ENCODE results near the gene FAM222B.
A peak's percentile ranks its signal among the peaks of the same experiment; 100 is the strongest.
"Not testable (repeated sequence)": the region's sequence is repeated elsewhere in the genome, so short reads cannot be mapped to it uniquely, and the experiment has no call there.

FAM222B gene

DNA sequence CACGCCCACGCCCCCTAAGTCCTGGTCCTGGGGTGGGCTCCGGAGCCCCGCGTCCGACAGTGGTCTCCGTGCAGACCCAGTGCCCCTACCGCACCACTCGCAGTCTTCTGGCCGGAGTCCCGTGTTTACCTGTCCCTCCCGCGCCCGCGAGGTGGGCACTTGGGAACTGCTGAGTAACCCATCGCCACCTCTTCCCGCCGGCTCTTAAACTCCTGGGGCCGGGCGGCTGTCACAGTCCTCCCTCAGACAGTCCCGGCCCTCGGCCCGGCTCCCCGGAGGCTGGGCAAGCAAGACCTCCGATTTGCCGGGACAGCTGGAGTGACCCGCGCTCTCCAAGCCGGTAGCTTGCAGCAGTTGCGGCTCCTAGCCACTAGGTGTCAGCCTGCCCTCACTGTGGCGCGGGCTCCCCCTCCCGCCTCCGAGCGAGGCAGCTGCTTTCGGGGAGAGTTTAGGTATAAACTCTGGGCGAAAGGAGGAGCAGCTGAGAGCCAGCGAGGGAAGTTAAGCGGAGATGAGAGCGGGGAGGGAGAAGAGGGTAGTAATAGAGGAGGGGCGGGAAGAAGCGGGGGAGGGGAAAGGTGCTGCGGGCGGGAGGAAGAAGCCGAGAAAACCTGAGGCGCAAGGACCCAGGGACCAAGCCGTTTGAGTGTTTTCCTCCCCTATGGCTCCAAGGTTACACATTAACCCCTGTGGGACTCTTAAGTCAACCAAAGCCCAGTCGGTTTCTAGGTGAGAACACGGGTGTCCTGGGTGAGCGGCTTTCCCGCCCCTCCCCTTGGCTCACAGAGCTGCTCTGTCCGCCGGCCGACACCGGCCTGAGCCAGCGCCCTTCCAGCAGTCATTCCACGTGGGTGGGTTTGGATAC, 115.7 kb downstream of the FAM222B start:
- DNase-seq (ENCODE audit: low read depth), result peak; percentile 85

DNA sequence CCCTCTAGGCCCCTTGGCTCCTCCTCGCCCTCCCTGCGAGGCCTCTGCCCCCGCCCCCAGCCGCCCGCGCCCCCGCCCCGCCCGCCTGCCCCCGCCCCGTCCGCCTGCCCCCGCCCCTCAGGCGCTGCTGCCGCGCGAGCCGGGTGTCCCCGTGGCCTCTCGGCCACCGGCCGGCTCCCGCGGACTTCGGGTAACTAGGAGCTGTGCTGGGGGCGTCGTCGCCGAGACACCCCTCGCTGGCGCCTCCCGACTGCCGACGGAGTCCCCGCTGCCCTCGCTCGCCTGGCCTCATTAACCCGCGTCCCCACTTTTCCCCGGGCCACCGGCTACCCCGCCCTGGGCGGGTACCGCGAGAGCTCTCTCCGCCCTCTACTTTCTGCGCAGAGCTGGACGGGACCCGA, 116.4 kb downstream of the FAM222B start, which contains the start of gene TLCD1:
TLCD1 (minus strand) TSS at position 8 of the 401 bp plus-strand sequence. CDS start 136 bp downstream, outside the sequence.
- DNase-seq (ENCODE audit: low read depth), result peak; percentile 52

DNA sequence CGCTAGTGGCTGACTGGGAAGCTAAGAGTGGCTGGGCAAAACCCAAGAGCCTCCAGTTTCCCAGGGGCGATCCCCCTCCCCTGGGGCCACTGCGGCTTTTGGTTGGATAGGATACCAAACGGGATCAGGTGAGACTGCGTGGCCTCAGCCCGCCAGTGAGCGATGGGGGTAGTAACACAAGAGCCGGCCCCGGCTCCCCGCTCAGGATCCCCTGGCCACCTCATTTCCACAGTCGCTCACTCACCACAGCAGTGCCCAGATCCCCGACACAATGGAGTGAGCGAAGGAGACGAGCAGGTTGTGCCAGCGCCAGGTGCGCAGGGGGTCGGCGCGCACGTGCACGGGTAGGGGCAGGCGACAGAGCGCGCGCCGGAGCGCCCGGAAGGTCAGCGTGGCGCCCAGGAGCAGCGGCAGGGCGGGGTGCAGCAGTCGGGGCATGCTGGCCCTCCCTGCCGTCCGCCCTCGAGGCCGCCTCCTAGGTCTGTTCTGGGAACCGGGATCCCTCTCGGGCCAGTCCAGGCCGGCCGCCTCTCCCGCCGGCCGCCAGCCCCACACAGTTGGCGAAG, 116.8 kb downstream of the FAM222B start:
- no peak for DNase-seq (ENCODE audit: low read depth)

DNA sequence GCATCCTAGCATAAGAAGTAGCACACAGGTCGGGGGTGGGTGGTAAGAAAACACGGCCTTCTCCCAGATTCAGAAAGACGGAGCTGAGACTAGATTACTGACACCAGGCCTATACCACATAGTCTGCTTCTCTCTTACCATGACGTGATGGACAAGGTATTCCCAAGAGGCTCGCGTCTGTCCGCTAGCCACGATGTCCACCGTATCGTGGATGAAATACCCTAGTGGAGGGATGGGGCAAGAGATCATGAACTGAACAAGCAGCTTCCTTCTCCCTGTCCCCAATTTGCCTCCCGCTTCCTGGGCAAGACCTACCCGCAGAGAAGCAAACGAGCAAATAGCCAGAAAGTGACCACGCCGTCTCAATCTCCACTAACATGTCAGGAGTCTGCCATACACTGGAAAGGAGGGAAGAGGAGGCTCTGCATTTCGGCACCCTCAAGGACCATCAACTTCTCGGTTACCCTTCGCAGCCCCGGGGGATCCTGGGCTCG, 117.4 kb downstream of the FAM222B start:
- no peak for DNase-seq (ENCODE audit: low read depth)

DNA sequence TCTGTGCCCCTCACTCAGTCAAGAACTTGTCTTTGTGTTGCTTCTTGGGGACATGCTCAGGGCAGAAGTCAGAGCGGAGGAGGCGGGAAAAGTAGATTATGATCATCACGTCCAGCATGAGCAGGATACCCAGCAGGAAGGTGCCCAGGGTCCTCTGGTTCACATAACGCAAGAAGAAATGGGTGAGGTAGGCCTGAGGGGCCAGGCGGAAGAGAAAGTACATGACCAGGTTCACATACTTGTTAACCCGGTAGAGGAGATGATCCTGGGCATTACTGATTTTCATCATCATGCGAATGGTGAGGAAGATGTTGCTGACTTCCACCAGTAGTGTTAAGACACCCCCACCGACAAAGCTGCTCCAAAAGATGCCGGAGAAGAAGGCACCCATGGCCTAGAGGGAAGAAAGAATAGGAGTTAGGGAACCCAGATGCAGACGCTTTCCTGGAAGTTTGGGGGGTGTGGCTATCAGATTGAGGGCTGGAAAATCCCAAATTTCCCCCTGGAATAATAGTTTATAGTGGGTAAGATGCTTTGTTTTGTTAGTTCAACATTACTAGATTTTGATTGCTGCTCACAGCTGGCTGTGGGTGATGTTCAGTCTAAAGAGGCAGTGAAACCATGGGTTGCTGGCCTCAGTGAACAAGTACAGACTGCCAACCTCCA, 118.0 kb downstream of the FAM222B start:
- DNase-seq (ENCODE audit: low read depth), result no peak

DNA sequence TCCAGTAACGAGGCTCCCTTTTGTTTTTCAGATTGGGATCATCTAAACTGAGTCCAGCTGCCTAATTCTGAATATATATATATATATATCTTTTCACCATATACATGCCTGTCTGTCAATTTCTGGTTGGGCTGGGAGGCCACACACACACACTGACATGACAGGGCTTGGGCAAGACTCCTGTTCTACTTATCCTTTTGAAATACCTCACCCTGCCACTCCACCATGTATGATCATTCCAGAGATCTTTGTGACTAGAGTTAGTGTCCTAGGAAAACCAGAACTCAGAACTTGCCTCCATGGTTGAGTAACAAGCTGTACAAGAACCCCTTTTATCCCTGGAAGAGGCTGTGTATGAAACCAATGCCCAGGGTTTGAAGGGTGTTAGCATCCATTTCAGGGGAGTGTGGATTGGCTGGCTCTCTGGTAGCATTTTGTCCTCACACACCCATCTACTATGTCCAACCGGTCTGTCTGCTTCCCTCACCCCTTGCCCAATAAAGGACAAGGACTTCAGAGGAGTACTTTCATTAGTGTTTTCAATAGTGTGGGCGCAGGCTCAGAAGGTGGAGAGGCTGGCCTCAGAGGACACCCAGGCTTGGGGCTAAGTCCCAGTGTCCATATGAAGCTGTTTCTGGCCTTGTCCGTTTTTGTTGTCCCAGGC, 118.6 kb downstream of the FAM222B start:
- DNase-seq (ENCODE audit: low read depth), result not testable (repeated sequence)

DNA sequence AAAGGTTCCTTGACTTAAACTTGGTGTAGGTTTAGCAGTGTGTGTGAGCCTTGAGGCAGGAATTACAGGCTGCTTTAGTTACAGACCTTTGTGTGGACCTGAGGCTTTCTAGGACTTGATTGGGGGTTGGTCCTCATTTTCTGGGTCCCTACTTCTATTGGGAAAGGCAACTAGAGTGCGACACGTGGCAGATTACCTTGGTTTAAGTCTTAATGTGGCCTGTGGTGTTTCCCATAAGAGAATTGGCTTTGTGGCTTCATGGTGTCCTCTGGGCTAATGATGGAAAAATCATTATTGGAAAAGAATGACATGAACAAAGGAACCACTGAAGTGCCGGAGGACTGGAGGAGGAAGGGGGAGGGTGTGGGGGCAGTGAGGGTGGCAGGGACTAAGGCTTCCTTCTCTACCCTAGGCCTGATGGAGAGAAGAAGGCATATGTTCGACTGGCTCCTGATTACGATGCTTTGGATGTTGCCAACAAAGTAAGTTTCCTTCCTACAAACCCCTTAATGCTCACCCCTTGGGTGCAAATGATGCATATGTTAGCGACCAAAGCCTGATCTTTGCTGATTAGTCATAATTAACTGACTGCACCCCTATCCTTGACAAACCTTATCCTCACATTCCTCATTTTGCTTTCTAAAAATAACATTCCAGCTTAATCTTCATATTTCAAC, 119.3 kb downstream of the FAM222B start:
- no peak for DNase-seq (ENCODE audit: low read depth)

DNA sequence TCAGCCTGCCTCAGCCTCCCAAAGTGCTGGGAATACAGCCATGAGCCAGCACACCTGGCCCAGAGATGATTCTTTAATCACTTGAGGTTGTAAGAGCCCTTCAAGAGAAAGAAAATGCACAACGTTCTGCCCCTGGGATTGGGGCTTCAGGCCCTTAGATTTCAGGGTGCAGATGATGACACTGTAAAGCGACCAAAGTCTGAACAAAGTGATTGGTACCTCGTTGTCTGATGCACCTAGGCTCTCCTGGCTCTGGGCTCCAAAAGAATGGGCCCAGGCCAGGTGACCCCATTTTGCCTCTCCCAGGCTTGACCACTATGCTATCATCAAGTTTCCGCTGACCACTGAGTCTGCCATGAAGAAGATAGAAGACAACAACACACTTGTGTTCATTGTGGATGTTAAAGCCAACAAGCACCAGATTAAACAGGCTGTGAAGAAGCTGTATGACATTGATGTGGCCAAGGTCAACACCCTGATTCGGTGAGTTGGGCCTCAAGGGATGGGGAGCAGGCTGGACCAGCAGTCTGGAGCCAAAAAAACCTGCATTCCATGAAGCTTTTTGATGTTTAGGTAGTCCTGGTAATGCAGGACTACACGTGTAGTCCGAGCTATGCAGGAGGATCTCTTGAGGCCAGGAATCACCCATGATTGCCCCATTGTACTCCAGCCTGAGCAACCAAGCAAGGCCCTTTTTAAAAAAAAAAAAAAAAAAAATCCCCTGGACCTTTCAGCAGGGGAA, 120.0 kb downstream of the FAM222B start:
- no peak for DNase-seq (ENCODE audit: low read depth)

DNA sequence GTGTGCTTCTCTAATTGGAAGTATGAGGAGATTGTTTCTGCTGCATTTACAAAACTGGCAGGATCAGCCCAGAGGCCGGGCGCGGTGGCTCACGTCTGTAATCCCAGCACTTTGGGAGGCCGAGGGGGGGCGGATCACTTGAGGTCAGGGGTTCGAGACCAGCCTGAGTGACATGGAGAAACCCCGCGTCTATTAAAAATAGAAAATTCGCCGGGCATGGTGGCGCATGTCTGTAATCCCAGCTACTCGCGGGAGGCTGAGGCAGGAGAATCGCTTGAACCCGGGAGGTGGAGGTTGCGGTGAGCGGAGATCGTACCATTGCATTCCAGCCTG, 121.6 kb downstream of the FAM222B start:
- not testable (repeated sequence) for DNase-seq (ENCODE audit: low read depth)

DNA sequence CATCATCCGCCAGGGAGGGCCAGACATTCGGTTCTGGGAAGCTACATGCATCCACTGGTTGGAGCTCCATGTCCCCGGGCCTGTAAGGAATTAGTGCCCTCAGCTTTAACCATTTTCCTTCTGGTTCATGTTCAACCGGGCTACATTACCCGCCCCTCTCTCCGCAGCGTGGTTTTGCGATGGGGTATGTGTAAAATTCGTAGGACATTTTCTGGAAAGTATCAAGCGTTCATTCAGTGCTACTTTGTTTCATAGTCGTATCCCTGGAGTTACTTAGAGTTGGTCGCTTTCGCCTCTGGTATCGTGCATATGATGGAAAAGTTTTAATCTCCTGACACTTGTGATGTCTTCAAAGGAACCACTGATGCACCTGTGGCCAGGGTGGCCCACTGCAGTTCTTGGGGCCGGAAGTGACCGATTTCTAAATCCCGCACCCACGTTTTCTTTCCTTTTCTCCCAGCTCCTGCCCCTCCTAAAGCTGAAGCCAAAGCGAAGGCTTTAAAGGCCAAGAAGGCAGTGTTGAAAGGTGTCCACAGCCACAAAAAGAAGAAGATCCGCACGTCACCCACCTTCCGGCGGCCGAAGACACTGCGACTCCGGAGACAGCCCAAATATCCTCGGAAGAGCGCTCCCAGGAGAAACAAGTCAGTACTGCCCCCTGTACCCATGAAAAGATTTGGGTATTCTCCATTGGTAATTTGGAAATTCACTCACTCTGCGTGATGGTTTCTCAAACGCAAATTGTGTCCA, 122.2 kb downstream of the FAM222B start:
- no peak for DNase-seq (ENCODE audit: low read depth)

DNA sequence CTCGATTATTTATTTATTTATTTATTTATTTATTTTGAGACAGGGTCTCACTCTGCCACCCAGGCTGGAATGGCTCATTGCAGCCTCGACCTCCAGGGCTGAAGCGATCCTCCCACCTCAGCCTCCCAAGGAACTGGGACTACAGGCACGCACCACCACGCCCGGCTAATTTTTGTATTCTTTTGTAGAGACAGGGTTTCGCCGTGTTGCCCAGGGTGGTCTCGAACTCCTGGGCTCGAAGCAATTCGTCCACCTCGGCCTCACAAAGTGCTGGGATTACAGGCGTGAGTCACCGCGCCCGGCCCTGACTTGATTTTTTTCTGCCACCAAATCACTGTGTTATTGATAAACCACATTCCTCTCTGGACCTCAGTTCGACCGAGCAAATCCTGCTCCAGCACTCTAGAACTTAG, 123.6 kb downstream of the FAM222B start:
- DNase-seq (ENCODE audit: low read depth), result no peak

DNA sequence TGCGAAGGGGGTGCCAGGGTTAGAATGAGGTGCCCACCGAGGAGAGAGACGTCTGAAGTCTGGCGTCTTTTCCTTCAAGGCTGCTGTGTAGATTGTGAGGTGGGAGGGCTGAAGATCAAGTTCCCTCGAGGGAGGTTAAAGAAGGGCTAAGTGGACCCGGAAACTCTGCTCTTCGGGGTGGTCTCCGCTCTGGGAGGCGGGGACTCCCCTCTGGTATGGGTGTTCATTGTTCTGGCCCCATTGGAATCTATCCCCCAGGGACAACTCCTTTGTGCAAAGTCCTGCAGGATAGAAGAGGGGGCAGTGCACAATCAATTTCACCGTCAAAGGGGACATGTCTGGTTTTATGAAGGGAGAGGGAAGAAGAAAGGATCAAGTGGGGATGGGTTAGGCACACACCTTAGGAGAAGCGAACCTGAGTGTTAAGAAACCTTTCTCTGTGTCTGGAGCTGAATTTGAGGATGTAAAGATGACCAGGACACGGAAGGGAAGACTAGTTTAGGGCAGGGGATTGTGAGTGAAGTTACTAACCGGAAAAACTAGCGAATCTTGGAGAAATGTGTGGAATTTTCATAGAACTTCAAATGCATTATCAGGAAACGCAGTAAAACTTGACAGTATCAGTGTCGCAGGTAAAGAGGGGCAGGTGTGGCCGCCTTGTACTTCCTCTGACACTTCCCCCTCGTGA, 124.1 kb downstream of the FAM222B start:
- DNase-seq (ENCODE audit: low read depth), result no peak

DNA sequence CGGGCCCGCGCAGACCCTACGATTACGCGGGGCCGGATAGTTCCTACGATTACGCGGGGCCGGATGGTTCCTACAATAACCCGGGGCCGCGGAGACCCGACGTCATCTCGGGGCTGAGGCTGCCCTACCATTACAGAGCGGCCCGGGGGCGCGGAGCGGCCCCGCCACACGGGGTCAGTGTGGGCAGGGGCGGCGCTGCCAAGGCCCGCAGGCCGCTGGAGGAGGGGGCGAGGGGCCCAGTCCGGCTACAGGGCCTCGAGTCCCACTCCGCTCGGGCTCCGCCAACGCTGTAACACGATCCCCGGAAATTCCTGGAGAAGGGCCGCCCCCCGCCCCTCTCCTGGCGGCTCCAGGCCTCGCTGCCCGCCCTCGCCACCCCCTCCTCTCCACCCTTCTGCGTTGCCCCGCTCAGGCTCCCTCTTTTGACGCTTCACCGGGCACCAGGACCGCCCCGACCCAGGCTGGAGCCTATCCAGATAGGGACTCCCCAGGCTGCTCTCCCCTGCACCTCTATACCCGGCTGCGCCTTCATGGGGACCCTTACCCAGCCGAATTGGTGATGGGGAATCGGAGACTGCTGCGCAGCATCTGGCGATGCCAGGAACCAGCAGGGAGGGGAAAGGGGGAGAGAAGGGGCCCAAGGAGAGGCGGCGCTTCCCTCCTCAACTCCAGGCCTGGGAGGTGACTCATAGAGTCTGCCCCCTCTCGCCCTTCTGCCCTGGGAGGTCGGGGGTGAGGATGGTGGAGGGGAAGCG, 124.8 kb downstream of the FAM222B start, which contains the start of gene RAB34:
RAB34 (minus strand) TSS at position 291 of the 755 bp plus-strand sequence. CDS start 602 bp downstream, outside the sequence.
- DNase-seq (ENCODE audit: low read depth), result no peak

DNA sequence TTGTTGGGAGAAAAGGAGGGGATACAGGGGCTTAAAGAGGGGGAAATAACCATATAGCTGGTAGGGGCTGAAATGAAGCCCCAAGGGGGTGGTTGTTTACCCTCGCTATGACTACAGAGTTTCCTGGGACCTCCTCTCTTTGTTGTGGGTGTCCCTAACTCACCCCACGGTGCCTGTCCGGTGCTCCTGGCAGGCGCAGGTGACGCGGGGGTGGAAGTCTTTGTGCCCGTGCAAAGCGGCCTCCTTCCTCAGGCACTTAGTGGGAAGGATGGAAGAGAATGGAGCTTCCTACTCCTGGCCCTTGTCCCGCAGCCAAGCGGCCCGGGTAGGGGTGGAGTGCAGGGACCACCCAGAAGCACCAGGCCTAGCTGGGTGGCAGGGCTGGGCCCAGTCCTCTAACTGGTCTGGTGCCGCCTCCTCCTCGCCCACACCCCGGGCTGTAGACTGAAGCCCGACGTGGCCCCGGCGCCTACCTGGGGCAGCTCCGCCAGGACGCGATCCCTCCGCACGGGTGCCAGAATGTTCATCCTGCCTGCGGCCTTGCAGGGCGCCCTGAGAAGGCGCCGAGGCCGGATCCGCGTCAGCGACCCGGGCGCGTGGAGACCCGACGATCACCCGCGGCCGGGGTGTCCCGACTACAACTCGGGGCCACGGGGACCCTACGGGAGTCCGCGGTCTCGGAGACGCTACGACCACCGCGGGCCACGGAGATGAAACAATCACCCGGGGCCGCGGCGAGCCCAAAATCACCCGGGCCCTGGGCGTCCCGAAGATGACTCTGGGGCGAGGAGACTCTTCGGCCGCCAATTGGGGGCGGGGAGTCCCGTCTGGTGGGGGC, 125.6 kb downstream of the FAM222B start:
- no peak for DNase-seq (ENCODE audit: low read depth)

DNA sequence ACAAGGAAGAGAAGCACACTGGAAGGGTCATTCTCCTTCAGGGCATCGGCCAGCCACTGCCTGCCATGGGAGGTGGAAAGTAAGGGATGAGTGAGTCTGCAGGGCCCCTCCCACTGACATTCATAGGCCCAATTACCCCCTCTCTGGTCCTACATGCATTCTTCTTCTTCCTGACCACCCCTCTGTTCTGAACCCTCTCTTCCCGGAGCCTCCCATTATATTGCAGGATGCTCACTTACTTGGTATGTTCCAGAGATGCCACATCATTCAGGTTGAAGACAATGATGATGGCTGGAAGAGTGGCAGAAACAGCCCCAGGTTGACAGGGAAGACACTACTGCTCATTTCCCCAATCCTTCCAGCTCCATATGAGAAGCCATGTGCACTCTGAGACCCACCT, 127.4 kb downstream of the FAM222B start:
- no peak for DNase-seq (ENCODE audit: low read depth)

DNA sequence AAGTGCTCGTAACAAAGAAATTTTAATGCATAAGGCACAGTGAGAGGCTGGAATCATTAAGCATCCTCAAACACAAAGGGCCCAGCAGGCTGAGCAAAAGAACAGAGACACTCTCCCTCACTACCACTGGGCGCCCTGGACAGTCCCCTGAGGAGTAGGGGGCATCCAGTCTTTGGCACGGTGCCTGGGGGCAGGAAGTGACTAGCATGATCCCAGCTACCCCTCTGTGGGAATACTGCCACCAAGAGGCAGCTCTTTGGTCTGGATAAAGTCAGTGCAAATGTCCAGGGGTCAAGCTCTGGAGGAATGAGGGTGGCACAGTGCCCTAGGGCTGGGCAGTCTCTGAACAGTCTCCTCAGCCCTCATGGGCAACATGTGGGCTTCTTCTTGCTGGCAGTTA, 128.3 kb downstream of the FAM222B start:
- no peak for DNase-seq (ENCODE audit: low read depth)

DNA sequence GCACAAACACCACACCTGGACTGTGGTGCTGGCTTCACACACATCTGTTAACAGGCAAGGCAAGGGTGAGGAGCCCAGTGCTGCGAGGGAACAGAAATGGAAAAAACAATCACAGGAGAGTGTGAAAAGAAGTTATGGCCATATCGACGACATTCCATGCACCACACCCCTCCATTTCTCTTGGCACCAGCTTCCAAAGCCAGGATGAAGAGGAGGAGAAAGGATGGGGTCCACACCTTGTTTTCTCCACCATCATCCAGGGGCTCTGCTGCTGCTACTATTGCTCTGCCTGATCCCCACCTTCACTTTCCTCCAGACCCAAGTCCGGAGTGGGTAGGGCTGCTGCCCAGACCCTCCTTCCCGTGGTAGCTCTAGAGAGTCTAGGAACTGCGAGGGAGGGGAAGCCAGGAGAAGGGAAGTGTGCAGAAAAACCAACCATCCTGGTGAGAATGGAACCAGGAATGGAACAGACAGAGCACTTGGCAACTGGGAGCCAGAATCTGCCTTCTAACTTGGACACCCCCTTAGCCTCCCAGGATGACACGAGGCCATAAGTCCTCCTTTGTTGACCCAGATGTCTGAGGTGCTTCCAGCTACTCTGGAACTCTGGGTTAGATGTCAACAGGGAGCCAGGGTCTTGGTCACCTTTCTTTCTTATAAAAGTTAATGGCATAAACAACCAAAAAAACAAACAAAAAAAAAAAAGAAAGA, 129.7 kb downstream of the FAM222B start:
- DNase-seq (ENCODE audit: low read depth), result no peak
